Thyroid gland (tissue), 4 donors: ENCODE measurements around the gene RBMS1.

Source experiments
- CTCF ChIP-seq, 6 experiments: fragments of 200-600 bp in 3 of 6; fragments of 450-650 bp in 3 of 6; sonication (generic) in 3 of 6; IDR thresholded peaks; one replicate each; pipeline ENCODE4 v1.5.1; 2016 to 2019; ENCODE audit warnings: antibody characterized with exemption in 6 of 6, mild to moderate bottlenecking in 2 of 6, inconsistent platforms in 1 of 6, moderate library complexity in 1 of 6
- POLR2A ChIP-seq, 2 donors: fragments of 450-650 bp; IDR thresholded peaks; one replicate each; pipeline ENCODE4 v1.6.1; 2017; ENCODE audit warnings: antibody characterized with exemption in 2 of 2, mild to moderate bottlenecking in 2 of 2, moderate library complexity in 1 of 2

- TF ChIP-seq CTCF (IDR thresholded peaks at IDR 0.05) (no peak), POLR2A (IDR thresholded peaks at IDR 0.05) (no peak)
These were observed 161.3 kb downstream of the RBMS1 start for GRCh38 chr2:160332318-160332717.
